ENCODE results near the gene KLHL3. TPM values are rescaled to one million over a fixed set of nuclear protein-coding genes. Genes with fewer than 3 reads are reported as not detected.

KLHL3 gene
- total and polyA plus RNA-seq, 9 donors = 2.6 to 4.8 (median 4.0) TPM

DNA sequence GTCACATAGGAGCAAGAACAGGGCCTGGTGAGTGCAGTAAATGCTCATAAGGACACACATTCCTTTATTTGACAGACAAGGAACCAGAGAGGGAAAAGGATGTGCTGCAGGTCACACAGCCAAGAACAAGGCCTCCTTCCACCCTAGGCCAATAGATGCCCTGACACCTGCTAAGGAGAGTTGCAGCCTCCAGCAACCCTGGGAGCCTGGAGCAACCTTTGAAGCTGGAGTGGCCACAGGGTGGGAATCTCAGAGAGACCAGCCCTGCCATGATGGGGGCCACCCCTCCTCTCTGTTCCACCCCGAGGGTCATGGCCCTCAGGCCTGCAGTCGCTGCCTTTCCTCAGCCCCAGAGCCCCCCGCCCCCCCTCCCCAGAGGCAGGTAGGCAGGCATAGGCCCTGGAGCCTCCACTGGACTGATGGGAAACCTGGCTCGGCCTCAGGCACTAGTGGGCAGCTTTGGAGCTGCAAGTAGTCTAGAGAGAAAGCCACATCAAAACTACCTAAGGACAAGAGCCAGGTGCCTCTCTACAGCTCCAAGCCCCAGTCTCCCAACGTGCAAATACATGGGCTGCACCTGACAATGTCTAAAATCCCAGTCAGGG, 120.6 kb downstream of the KLHL3 start:
- Histone ChIP-seq H3K4me1 (ENCODE audit: control insufficient read depth, insufficient read depth, low read length) (peaks cover 3% of the 10 kb centered on the region), H3K36me3 (ENCODE audit: control insufficient read depth, insufficient read depth, low read length) (no peaks in the 10 kb centered on the region), H3K4me3 (ENCODE audit: low read length) (no peak overlapping the region), H3K27me3 (ENCODE audit: control insufficient read depth, insufficient read depth, low read length) (no peaks in the 10 kb centered on the region), H3K9me3 (replicated peaks; ENCODE audit: control insufficient read depth, low read depth, low read length) (no peaks in the 10 kb centered on the region), H3K27ac (ENCODE audit: low read length) (no peak overlapping the region)
- no peak for DNase-seq
- WGBS (ENCODE audit: insufficient coverage) = no CpG with 5 or more reads among the region's 5 CpGs

DNA sequence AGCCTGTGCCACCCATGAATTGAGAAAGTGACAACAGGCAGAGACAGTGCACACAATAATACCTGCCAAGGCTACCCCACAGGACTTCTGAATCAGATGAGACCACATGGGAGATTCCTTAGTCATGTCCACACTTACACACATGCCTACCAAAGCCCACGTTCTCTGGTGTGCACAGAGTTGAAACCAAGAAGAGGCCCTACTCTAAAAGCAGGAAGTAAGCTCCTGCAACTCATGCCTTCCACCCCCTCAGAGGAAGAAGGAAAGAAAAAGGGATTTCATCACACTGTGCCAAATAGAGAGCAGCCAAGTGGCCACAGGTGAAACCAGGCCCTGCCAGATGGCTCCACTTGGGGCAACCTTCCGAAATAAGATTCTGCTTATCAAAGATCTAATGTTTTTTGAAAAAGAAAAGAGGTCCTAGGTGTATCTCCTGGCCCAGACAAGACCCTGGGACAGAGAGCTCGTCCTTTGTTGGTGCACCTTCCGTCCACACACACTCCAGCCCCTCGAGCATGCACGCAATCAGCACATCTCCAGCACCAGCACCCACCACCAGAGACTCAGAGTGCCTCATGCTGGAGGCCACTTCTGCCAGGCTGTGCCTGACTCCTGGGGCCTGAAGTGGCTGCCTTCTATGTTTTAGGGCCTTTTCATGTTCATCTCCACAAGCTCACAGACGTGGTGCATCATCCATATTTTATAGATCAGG, 122.2 kb downstream of the KLHL3 start:
- WGBS (ENCODE audit: insufficient coverage) = 72% methylated on average over 5 of the region's 7 CpGs

DNA sequence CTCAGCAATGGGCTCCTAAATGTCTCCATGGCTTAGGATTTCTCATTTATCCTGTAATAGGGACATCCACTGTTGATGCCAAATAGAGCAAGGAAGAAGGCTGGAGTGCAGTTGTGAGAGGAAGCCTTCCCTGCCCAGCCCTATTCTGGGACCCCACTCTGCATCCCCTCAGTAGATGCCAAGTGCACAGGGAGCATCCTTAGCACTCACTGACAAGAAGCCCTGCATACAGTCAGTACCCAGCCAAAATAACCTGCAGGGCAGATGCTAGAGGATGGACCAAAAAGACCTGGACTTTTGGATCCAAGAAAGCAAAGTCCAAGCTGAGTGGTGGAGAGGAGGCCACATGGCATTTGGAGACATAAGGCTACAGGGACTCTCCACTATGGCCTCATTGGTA, 123.3 kb downstream of the KLHL3 start:
- H3K4me3 ChIP-seq (ENCODE audit: low read length) = no peak overlapping the region
- no peaks in the 10 kb centered on the region for H3K9me3 ChIP-seq (replicated peaks; ENCODE audit: control insufficient read depth, low read depth, low read length)
- no peaks in the 10 kb centered on the region for H3K27me3 ChIP-seq (ENCODE audit: control insufficient read depth, insufficient read depth, low read length)
- H3K36me3 ChIP-seq (ENCODE audit: control insufficient read depth, insufficient read depth, low read length) = no peaks in the 10 kb centered on the region
- no peak overlapping the region for H3K27ac ChIP-seq (ENCODE audit: low read length)
- no peak for DNase-seq
- H3K4me1 ChIP-seq (ENCODE audit: control insufficient read depth, insufficient read depth, low read length) = no peaks in the 10 kb centered on the region

More for the DNA sequence above, 122.2 kb downstream of the KLHL3 start:
- no peak for DNase-seq
- no peaks in the 10 kb centered on the region for H3K27me3 ChIP-seq (ENCODE audit: control insufficient read depth, insufficient read depth, low read length)
- H3K4me1 ChIP-seq (ENCODE audit: control insufficient read depth, insufficient read depth, low read length) = no peaks in the 10 kb centered on the region
- H3K9me3 ChIP-seq (replicated peaks; ENCODE audit: control insufficient read depth, low read depth, low read length) = no peaks in the 10 kb centered on the region
- no peak overlapping the region for H3K4me3 ChIP-seq (ENCODE audit: low read length)
- no peaks in the 10 kb centered on the region for H3K36me3 ChIP-seq (ENCODE audit: control insufficient read depth, insufficient read depth, low read length)
- no peak overlapping the region for H3K27ac ChIP-seq (ENCODE audit: low read length)

DNA sequence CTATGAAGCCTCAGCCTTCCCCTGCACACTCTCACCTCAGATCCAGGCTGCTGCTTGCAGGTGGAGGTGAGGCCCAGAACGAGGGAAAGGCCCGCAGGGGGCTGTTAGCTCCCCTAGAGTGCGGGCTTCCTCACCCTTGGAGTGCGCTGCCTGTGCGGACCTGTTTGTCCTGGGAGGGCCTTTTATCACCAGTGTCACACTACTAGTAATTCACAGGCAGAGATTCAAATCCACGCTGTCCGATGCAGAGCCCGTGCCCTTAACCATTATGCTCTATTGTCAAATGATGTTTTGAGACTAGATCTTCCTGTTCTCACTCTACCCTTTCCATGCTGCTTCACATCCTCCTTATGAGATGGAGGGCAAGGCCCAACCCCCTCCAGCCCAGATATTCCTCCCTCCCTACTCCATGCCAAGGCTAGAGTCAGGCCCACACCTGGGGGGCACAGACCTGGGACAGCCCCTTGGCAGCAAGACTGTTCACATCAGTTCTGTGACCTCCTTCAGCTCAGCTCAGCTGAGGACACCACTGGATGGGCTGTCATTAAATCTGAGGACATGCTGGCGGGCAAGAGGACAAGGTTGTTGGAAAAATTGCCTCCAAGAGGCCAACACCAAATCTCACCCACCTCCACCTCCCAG, 124.0 kb downstream of the KLHL3 start:
- Histone ChIP-seq H3K9me3 (replicated peaks; ENCODE audit: control insufficient read depth, low read depth, low read length) (no peaks in the 10 kb centered on the region), H3K27me3 (ENCODE audit: control insufficient read depth, insufficient read depth, low read length) (no peaks in the 10 kb centered on the region), H3K27ac (ENCODE audit: low read length) (no peak overlapping the region), H3K36me3 (ENCODE audit: control insufficient read depth, insufficient read depth, low read length) (no peaks in the 10 kb centered on the region), H3K4me3 (ENCODE audit: low read length) (no peak overlapping the region), H3K4me1 (ENCODE audit: control insufficient read depth, insufficient read depth, low read length) (no peaks in the 10 kb centered on the region)
- DNase-seq = no peak
- 81% methylated on average over 5 of the region's 9 CpGs for WGBS (ENCODE audit: insufficient coverage)

GRCh38 chr5:137611011-137611580, 124.8 kb downstream of the KLHL3 start:
- 74% methylated on average over 4 of the region's 4 CpGs for WGBS (ENCODE audit: insufficient coverage)
- Histone ChIP-seq H3K9me3 (replicated peaks; ENCODE audit: control insufficient read depth, low read depth, low read length) (no peaks in the 10 kb centered on the region), H3K4me1 (ENCODE audit: control insufficient read depth, insufficient read depth, low read length) (no peaks in the 10 kb centered on the region), H3K27me3 (ENCODE audit: control insufficient read depth, insufficient read depth, low read length) (no peaks in the 10 kb centered on the region), H3K4me3 (ENCODE audit: low read length) (no peak overlapping the region), H3K27ac (ENCODE audit: low read length) (no peak overlapping the region), H3K36me3 (ENCODE audit: control insufficient read depth, insufficient read depth, low read length) (no peaks in the 10 kb centered on the region)
- no peak for DNase-seq

DNA sequence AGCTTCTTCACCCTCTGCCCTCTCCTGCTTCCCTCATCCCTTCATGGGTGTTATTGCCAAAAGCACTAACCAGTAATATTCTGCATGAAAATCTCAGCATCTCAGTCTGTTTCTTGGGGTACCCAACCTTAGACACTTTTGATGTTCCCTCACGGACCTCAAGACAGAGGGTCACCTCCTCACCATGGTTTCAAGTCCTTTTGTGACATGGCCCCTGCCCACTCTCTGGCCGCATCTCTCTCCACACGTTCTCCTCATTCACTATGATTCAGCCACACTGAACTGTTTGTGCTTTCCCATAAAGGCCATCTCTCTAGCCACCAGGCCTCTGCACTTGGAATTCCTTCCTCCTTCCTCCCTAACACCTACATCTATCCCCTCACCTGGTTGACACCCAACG, 125.3 kb downstream of the KLHL3 start:
- no peak overlapping the region for H3K4me3 ChIP-seq (ENCODE audit: low read length)
- no peaks in the 10 kb centered on the region for H3K36me3 ChIP-seq (ENCODE audit: control insufficient read depth, insufficient read depth, low read length)
- no peak for DNase-seq
- H3K27me3 ChIP-seq (ENCODE audit: control insufficient read depth, insufficient read depth, low read length) = no peaks in the 10 kb centered on the region
- H3K9me3 ChIP-seq (replicated peaks; ENCODE audit: control insufficient read depth, low read depth, low read length) = no peaks in the 10 kb centered on the region
- no peaks in the 10 kb centered on the region for H3K4me1 ChIP-seq (ENCODE audit: control insufficient read depth, insufficient read depth, low read length)
- 90% methylated on average over 4 of the region's 4 CpGs for WGBS (ENCODE audit: insufficient coverage)
- no peak overlapping the region for H3K27ac ChIP-seq (ENCODE audit: low read length)

GRCh38 chr5:137609127-137609526, 126.8 kb downstream of the KLHL3 start:
- no peak for DNase-seq
- no peaks in the 10 kb centered on the region for H3K4me1 ChIP-seq (ENCODE audit: control insufficient read depth, insufficient read depth, low read length)
- H3K9me3 ChIP-seq (replicated peaks; ENCODE audit: control insufficient read depth, low read depth, low read length) = no peaks in the 10 kb centered on the region
- no peaks in the 10 kb centered on the region for H3K36me3 ChIP-seq (ENCODE audit: control insufficient read depth, insufficient read depth, low read length)
- H3K27me3 ChIP-seq (ENCODE audit: control insufficient read depth, insufficient read depth, low read length) = no peaks in the 10 kb centered on the region
- WGBS (ENCODE audit: insufficient coverage) = no CpG with 5 or more reads among the region's 2 CpGs
- H3K27ac ChIP-seq (ENCODE audit: low read length) = no peak overlapping the region
- H3K4me3 ChIP-seq (ENCODE audit: low read length) = no peak overlapping the region

- H3K4me3 ChIP-seq (ENCODE audit: low read length) = no peak overlapping the region
- no peak overlapping the region for H3K27ac ChIP-seq (ENCODE audit: low read length)
- H3K4me1 ChIP-seq (ENCODE audit: control insufficient read depth, insufficient read depth, low read length) = no peaks in the 10 kb centered on the region
- 65% methylated on average over 2 of the region's 5 CpGs for WGBS (ENCODE audit: insufficient coverage)
- H3K27me3 ChIP-seq (ENCODE audit: control insufficient read depth, insufficient read depth, low read length) = no peaks in the 10 kb centered on the region
- no peaks in the 10 kb centered on the region for H3K36me3 ChIP-seq (ENCODE audit: control insufficient read depth, insufficient read depth, low read length)
- no peak for DNase-seq
- H3K9me3 ChIP-seq (replicated peaks; ENCODE audit: control insufficient read depth, low read depth, low read length) = no peaks in the 10 kb centered on the region
These were observed 128.1 kb downstream of the KLHL3 start for GRCh38 chr5:137607771-137608170.

GRCh38 chr5:137606401-137606800, 129.5 kb downstream of the KLHL3 start:
- Histone ChIP-seq H3K4me3 (ENCODE audit: low read length) (no peak overlapping the region), H3K27ac (ENCODE audit: low read length) (no peak overlapping the region), H3K9me3 (replicated peaks; ENCODE audit: control insufficient read depth, low read depth, low read length) (no peaks in the 10 kb centered on the region), H3K27me3 (ENCODE audit: control insufficient read depth, insufficient read depth, low read length) (no peaks in the 10 kb centered on the region), H3K36me3 (ENCODE audit: control insufficient read depth, insufficient read depth, low read length) (no peaks in the 10 kb centered on the region), H3K4me1 (ENCODE audit: control insufficient read depth, insufficient read depth, low read length) (no peaks in the 10 kb centered on the region)
- no peak for DNase-seq
- no CpG with 5 or more reads among the region's 2 CpGs for WGBS (ENCODE audit: insufficient coverage)

DNA sequence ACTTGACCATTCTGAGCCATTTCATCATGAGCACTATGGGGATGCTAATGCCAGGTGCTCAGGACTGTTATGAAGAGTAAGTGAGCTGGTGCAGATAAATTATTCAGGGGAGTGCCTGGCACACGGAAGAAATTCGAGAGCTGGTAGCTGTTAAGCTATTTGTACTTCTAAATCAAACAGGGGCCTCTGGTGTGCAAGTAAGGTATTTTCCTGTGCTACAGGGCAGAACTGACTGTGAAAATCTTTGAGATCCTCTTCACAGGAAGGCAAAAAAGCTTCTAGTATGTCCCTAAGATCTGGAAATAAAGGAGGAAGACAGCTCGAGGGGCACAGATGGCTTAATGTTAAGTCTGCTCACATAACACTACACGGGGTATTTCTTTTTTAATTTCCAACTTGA, 130.5 kb downstream of the KLHL3 start:
- Histone ChIP-seq H3K4me1 (ENCODE audit: control insufficient read depth, insufficient read depth, low read length) (no peaks in the 10 kb centered on the region), H3K27me3 (ENCODE audit: control insufficient read depth, insufficient read depth, low read length) (no peaks in the 10 kb centered on the region), H3K27ac (ENCODE audit: low read length) (no peak overlapping the region), H3K9me3 (replicated peaks; ENCODE audit: control insufficient read depth, low read depth, low read length) (no peaks in the 10 kb centered on the region), H3K36me3 (ENCODE audit: control insufficient read depth, insufficient read depth, low read length) (no peaks in the 10 kb centered on the region), H3K4me3 (ENCODE audit: low read length) (no peak overlapping the region)
- no CpG with 5 or more reads among the region's 4 CpGs for WGBS (ENCODE audit: insufficient coverage)
- no peak for DNase-seq

Measured in muscle of leg (tissue), 11 donors.